C4-2B (cell line): ENCODE measurements around the gene ZNF547.

Experiments used
- CTCF ChIP-seq: fragments of 450-650 bp; conservative IDR thresholded peaks from 2 replicates; pipeline ENCODE4 v1.5.1; 2017; ENCODE audit warnings: mild to moderate bottlenecking
- ZFX ChIP-seq: fragments of 450-650 bp; IDR thresholded peaks from 2 replicates; pipeline ENCODE4 v1.6.1; 2017

GRCh38 chr19:57324992-57325391, 38.4 kb upstream of the ZNF547 start:
- TF ChIP-seq CTCF (no peak), ZFX (no peak)
